A549 (cell line): Measurements from ENCODE around the gene ADSS1.

Experiments
- CTCF ChIP-seq: fragments of >200 bp; sonication (Bioruptor Twin); formaldehyde crosslinking; IDR thresholded peaks from 3 replicates; pipeline ENCODE4 v1.5.1; 2016
- NFE2L2 ChIP-seq: fragments of 150-350 bp; conservative IDR thresholded peaks from 2 replicates; pipeline ENCODE4 v1.6.1; 2014; ENCODE audit warnings: low read length

- TF ChIP-seq CTCF = no peak
- TF ChIP-seq NFE2L2 = no peak
Measured at GRCh38 chr14:104738375-104739019, 14.5 kb downstream of the ADSS1 start.
